Measurements from ENCODE around the gene C17orf67.
"Not testable (repeated sequence)": the region's sequence is repeated elsewhere in the genome, so short reads cannot be mapped to it uniquely, and the experiment has no call there.

Gene C17orf67

DNA sequence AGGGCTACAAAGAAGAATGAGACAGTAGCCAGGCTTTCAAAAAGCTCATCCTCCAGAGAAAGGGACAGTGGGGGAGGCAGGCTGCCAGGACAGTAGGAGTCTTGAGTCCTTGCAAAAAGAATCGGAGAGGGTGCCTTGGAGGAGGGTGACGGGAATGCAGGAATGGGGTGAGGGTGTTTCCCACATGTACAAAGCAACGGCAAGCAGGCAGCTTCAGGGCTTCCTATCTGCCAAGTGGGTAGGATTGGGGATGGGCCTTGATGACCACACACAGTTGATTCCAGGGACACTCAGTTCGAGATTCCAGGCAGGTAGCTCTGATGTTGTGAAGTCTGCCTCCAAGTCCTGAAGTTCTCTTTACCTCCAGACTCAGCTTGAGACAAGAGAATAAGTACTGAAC, 54.4 kb downstream of the C17orf67 start:
- in situ Hi-C loops (cut with MboI; ENCODE audit: low sequenced_read_pairs) = no loop called here

DNA sequence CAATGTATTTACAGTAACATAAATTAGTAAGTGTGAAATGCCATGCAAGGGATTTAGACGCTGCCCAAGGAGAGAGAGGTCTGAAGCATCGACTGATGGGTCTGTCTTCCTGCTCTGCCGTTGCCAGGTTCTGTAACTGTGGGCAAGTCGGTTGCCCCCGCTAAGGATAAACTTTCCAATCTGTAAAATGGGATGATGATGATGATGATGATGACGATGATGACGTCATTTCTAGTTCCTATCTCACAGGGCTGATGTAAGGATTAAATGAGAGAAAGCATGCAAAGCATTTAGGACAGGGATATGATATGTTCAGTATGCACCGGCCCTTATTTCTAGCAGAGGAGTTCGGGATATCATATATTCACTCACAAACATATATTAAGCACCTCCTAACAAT, 54.8 kb downstream of the C17orf67 start:
- in situ Hi-C loops (cut with MboI; ENCODE audit: low sequenced_read_pairs) = no loop called here

DNA sequence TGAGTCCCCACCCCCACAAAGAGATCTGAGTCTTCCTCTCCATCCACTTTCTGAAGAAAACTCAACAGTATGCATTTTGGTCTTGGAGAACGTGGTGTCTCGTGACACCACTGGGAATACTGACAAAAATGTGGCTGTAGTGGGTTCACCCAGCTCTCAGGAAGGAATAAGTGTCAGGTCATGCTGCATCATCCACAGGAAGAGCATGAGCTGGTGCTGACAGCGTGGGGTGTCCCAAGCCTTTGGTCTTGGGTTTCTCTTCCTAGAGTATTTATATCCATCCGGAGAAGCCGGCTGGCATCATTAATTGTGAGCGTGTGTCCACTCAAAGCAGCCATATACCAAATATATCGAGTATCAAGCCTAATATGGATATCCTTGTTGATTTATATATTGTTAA, 55.9 kb downstream of the C17orf67 start:
- in situ Hi-C loops (cut with MboI; ENCODE audit: low sequenced_read_pairs) = no loop called here

DNA sequence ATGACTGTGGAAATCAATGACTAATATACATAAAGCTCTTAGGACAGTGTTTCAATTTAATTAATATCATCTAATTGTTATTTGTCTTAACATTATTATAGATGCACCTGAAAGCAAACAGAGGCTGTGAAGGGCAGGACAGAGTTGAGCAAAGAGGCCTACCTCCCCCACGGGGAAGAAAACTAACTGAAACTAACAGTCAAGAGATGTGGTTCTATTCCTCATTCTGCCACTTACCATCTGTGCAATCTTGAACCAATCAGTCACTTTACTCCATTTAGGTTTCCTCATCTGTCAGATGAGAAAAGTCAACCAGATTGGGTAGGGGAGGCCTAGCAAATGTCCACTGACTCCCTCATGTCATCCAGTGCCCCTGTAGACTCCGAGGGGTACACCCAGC, 59.1 kb downstream of the C17orf67 start:
- in situ Hi-C loops (cut with MboI; ENCODE audit: low sequenced_read_pairs) = no loop called here

DNA sequence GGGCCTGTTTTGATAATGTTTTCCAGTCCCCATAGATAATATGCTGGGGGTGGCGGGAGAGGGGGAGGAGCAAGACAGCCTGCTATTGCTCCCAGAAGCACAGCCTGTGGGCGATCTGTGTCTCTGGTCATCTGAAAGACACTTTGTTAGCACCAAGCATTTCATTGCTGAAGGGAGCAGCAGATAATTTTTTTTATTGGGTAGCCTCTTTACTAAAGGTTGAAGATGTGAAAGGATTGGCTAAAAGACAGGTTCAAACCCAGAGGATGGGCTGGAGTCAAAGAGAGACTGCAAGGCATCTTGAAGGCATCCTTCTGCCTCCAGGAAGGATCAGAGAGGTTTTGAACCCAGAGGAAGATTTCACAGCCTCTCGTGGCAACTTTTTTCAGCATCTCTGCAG, 60.6 kb downstream of the C17orf67 start:
- in situ Hi-C loops (cut with MboI; ENCODE audit: low sequenced_read_pairs) = no loop called here

DNA sequence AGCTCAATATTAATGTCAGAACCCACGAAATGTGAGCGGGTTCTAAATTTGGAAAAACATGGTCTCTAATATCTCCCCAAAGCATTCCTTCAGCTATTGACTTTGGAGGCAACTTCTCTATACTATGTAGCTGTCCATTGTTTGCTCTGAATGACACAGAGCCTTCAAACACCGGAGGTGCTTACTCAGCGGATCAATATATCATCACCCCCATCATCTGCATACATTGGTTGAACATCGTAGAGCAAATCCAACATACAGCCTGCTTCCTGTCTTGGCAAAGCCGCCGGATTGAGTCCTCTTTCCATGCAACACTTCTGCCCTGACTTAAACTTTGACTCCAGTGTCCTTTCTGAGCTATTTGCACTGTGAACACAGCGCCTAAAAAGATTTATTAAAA, 61.3 kb downstream of the C17orf67 start:
- in situ Hi-C loops (cut with MboI; ENCODE audit: low sequenced_read_pairs) = no loop called here

DNA sequence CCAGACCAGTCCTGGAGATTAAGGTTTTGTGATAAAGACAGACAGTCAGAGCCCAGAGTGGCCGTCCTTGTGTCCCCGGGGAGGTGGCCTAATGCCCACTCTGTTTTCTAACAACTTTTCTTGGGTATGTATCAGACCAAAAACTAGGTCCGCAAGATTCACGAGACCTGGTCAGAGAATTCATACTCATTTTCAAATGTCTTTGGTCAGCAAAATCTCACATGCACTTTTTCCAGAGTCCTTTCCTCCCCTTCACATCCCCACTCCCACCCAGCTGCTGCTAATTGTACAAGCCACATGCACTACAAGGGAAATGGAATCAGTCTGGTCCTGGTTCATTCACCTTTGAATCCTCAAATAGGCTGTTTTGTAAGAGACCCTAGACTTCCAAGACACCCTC, 61.7 kb downstream of the C17orf67 start:
- in situ Hi-C loops (cut with MboI; ENCODE audit: low sequenced_read_pairs) = no loop called here

DNA sequence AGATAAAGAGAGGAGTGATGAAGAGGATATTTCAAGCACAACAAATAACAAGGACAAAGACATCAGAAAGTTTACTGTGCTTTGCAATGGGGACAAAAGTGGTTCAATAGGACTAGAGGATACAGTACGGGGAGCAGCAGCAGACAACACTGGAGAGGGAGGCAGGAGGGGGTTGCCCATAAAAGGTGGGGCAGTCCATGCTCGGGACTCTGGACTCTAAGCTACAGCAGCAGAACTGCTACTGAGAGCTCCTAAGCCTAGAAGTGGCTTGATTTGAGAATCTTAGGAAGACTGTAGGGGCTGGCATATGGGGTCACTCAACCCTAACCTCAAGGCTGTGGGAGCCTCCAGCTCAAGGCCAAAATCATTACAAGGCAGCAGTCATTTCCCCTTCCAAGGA, 62.2 kb downstream of the C17orf67 start:
- in situ Hi-C loops (cut with MboI; ENCODE audit: low sequenced_read_pairs) = no loop called here

DNA sequence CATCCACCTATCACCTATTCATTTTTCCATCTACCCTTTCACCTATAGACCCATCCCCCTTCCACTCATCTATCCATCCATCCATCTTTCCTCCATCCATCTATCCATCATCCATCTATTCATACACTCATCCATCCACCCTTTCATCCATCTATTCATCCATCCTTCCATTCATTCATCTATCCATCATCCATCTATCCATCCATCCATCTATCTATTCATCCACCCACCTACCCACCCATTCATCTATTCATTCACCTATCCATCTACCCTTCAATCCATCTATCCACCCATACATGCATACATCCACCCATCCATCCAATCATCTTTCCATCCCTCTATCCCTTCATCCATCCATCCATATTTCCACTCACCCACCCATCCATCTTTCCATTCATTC, 63.3 kb downstream of the C17orf67 start:
- in situ Hi-C loops (cut with MboI; ENCODE audit: low sequenced_read_pairs) = no loop called here

DNA sequence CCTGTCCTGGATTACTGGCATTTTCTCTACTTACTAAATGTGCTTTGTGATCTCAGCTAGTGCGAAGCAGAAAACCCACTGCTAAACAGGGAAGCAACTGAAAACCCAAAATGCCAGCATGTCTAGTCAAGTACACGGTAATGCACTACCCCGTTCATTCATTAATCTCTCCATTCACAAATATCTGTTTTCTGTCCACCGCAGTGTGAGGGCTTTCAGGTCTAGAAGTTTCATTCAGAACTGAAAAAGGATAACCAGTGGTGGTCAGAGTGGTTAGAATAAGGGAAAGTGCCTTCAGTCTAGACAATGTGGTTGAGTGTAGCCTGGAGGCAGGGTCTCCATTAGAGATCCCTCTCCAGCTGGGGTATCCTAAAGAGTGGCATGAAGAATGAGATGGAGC, 68.3 kb downstream of the C17orf67 start:
- in situ Hi-C loops (cut with MboI; ENCODE audit: low sequenced_read_pairs) = no loop called here

DNA sequence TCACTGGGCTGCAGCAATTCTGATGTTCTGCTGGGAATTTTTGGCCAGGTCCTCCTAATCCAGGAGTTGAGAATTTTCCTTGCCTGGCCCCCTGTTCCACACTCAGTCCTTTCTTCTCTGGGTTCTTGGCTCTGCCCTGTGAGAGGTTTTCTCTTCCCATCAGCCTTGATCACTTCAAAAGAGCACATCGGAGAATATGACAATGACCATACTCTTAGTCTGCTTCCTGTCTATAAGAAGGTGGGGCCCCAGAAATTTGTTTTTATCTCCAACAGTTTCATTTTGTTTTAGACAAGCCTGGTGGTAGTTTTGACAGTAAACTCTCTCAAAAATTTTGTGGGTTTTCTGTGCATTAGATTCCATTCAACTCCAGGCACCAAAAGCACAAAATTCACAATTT, 70.7 kb downstream of the C17orf67 start:
- in situ Hi-C loops (cut with MboI; ENCODE audit: low sequenced_read_pairs) = no loop called here

DNA sequence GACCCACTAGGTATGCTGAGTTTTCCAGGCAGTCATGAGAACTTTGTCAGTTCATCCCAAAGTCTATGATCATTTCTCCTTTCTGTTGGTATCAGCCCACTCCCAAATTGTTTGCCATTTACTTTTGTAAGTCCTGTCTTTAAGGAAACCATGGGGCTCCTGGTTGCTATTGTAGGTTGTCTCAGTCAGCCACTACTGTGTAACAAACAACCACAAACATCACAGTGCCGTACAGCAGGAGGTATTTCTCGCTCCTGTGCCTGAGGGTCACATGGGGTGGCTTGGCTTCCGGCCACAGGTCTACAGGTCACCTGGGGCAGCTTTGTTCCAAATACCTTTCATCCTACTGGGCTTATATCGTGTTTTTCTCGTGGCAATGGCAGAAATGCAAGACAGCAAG, 71.6 kb downstream of the C17orf67 start:
- in situ Hi-C loops (cut with MboI; ENCODE audit: low sequenced_read_pairs) = no loop called here

DNA sequence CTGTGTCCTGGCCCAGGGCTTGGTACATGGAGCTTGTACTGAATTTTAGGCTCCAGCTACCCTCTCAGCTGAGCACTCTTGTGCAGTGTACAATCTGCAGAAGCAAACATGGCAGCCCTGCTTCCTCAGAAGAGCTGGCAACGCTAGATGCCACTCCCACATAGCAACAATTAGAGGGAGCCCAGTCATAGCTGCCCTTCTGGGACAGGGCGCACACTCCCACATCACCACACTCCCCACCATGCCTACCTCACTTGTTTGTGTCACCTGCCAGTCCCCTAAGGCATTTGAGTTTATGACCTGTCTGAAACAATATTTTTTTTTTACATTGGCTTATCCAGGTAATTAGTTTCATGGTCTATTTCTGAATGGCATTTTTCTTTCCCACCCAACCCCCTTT, 72.3 kb downstream of the C17orf67 start:
- in situ Hi-C loops (cut with MboI; ENCODE audit: low sequenced_read_pairs) = no loop called here

DNA sequence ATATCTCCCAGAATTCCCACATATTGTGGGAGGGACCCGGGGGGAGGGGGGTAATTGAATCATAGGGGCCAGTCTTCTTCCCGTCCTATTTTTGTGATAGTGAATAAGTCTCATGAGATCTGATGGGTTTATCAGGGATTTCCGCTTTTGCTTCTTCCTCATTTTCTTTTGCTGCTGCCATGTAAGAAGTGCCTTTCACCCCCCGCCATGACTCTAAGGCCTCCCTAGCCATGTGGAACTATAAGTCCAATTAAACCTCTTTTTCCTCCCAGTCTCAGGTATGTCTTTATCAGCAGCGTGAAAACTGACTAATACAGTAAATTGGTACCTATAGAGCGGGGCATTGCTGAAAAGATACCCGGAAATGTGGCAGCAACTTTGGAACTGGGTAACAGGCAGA, 76.1 kb downstream of the C17orf67 start:
- in situ Hi-C loops (cut with MboI; ENCODE audit: low sequenced_read_pairs) = not testable (repeated sequence)

DNA sequence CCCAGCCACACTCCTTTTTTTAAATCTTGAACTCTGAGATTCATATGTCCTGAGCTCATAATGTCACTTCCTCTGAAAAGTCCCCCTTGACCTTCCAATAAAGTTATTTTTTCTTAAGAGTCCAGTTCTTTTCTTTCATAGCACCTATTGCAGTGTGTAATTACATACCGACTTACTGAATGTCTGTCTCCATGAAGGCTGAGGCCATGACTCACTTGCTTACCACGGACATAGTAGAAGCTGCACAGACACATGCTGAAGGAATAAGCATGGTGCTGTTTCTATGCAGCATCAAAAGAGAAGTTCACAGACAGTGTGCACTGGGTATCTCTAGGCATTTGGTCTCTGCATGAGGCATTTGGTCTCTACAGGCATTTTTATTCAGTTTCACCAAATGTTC, 77.2 kb downstream of the C17orf67 start:
- in situ Hi-C loops (cut with MboI; ENCODE audit: low sequenced_read_pairs) = no loop called here

DNA sequence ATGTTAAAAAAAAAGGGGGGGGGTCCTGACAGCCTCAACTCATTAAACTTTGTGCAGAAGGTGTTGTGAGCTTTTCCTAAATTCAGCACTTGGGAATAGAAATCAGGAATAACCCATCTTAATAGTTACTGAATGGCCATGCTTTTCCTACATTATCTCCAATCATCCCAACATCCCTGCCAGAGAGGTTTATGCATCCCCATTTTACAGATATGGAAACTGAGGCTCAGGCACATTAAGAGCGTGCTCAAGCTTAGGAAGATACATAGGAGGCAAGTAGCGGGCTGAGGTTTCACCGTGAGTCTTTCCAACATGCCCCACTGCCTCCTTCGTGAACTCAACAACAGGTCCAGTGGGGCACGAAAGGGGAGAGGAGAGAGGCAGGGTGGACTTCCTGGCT, 78.4 kb downstream of the C17orf67 start:
- in situ Hi-C loops (cut with MboI; ENCODE audit: low sequenced_read_pairs) = no loop called here

DNA sequence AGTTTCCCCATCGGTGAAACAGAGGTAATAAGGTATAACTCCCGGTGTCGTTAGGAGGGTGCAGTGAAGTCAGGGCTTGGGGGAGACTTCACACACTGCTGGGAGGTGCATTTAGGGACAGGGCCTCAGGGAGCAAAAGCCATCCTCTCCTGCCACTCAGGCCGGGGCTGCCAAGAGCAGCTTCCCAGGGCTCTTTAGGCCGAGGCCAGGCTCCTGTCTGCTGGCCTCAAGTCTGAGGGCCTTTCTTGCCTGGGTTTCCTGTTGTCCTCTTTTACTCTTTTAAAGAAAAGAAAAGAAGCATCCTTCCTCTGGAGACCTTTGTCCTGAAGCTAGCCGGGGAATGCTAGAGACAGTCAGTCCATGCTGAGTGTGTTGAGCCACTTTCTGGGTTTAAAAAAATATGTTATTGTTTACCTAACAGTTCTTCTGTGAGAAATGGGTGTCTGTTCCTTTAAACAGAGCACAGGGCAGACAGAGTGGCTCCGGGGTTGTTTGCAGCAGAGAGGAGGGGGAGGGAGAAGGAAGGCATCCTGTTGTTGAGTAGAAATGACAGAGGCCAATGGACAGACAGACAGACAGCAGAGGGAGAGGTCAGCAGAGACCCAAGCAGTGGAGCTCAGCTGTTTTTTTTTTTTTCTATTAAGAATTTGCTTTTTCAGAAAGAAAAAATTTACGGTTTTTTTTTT, 79.1 kb downstream of the C17orf67 start:
- in situ Hi-C loops (cut with MboI; ENCODE audit: low sequenced_read_pairs) = no loop called here

DNA sequence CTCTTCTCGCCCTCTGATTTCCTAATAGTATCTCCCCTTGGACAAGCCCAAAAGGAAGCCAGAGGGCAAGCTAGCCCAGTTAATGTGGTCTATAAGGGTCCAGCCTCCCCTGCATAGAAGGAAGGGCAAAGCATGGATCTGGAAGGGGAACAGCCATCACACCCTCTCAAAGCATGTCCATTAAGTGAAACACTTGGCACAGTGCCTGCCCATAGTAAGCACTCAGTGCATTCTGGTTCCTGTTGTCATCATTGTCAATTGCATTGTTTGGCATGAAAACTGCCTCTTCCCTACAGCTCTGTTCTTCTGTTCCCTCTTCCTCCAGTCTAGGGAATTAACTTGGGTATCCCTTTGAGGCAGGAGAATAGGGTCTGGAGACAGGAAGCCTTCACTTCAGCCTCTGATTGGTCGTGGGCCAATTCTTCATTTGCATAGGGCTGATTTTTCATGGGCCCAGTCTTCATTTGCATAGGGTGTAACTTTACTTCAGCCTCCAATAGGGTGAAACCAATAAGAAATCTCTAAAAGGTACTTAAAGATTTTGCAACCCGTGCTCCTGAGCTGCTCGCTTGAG, 81.4 kb downstream of the C17orf67 start:
- in situ Hi-C loops (cut with MboI; ENCODE audit: low sequenced_read_pairs) = no loop called here

DNA sequence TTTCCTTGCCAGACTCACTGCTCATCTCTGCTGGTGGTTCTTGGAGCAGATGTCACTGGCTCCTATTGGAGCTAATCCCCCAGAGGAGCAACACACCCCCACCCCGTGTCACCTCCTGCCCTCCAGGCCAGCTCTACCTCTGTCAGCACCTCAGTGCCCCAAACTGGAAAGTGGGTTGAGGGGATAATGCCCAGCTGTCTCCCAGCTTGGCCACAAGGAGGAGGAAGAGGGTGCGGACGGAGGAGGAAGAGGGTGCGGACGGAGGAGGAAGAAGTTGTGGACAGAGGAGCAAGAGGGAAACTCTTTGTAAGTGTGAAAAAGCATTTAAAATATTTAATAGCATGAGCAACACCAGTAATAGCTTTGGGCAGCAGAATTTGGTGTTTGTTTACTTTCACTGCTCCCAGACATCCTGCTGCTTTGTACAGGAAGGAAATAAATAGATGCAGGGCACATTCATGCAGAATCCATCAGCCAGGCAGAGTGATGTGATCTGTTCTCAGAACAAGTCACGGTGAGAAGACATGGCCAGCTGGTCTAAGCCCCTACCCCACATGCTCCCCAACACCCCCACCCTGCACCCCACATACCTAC, 82.5 kb downstream of the C17orf67 start:
- in situ Hi-C loops (cut with MboI; ENCODE audit: low sequenced_read_pairs) = no loop called here

DNA sequence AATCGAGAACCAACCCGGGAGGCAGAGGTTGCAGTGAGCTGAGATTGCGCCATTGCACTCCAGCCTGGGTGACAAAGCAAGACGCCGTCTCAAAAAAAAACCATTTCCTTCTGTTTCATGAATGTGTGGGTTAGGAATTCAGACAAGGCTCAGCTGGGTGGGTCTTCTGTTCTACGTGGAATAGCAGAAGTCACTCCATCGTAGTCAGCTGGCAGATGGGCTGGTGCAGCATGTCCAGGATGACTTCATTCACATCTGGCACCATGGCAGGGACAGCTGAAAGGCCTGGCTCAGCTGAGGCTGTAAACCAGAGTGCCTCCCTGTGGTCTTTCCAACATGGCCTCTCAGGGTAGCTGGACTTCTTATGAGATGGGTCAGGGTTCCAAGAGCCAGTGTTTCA, 89.0 kb downstream of the C17orf67 start:
- in situ Hi-C loops (cut with MboI; ENCODE audit: low sequenced_read_pairs) = no loop called here

DNA sequence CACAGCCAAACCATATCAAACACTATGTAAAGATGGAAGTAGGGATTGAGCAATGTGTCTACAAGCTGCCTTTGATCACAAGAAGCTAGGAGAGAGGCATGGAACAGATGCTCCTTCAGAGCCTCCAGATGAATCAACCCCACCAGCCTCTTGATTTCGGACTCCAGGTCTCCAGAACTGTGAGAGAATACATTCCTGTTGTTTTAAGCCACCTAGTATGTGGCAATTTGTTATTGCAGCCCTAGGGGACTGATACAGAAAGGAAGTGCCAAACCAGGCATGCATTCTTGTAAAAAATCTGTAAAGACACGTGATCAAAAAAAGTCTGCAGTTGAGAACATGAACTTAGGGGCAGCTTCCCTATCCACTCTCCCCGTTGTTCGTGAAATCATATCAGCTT, 91.1 kb downstream of the C17orf67 start:
- in situ Hi-C loops (cut with MboI; ENCODE audit: low sequenced_read_pairs) = no loop called here
